AG04450 (cell line): ENCODE data around the gene CHL1. TPM values are rescaled to one million over a fixed set of nuclear protein-coding genes. Genes with fewer than 3 reads are reported as not detected.

Source experiments
- CTCF ChIA-PET: fragments of 300-600, 350-600 bp; formaldehyde crosslinking; extraction: SDS; loops from one replicate; lab custom pipeline; 2022; ENCODE audit warnings: antibody characterized with exemption, inconsistent platforms; lab: Charles Lee
- POLR2A ChIA-PET: fragments of 350-600 bp; formaldehyde crosslinking; extraction: SDS; loops from one replicate; lab custom pipeline; 2021; ENCODE audit warnings: antibody characterized with exemption, inconsistent platforms; lab: Yijun Ruan, JAX
- DNase-seq: peaks from one replicate; pipeline ENCODE4 v3.0.0-alpha.2; 2011; ENCODE audit warnings: low read depth, low spot score
- H3K27ac ChIP-seq: one replicate; pipeline ENCODE4 v1.5.1; 2012; ENCODE audit warnings: low read depth, low read length, control low read depth
- H3K27me3 ChIP-seq: one replicate; pipeline ENCODE4 v1.6.0; 2012; ENCODE audit warnings: low read length; ENCODE audit not compliant: control insufficient read depth, insufficient read depth
- H3K4me3 ChIP-seq: 2 replicates; pipeline ENCODE4 v1.5.1; 2011; ENCODE audit warnings: mild to moderate bottlenecking, low read depth, low read length, control low read depth
- H3K9me3 ChIP-seq: 2 replicates; pipeline ENCODE4 v1.5.1; 2012; ENCODE audit warnings: low read length; ENCODE audit not compliant: control insufficient read depth, insufficient read depth
- CTCF ChIP-seq: IDR thresholded peaks from 2 replicates; pipeline ENCODE4 v1.5.1; 2011; ENCODE audit warnings: low read depth, low read length, control low read depth, inconsistent platforms
- polyA plus RNA-seq: library from polyadenylated mRNA; depleted of rRNA; stranded (reverse); fragments of >200 nt; gene quantifications from 2 replicates; pipeline ENCODE4 v1.2.3, GENCODE V29; 2011
- small RNA-seq: library from RNA; depleted of rRNA; stranded (forward); fragments of <200 nt; gene quantifications from one replicate; pipeline ENCODE3, GENCODE V24; 2012; ENCODE audit warnings: low read depth; ENCODE audit not compliant: insufficient read length

The CHL1 gene
- polyA plus RNA-seq, 1 experiment, result 0.40 TPM

GRCh38 chr3:454986-455385 lies 258.4 kb downstream of the CHL1 start:
- CTCF ChIA-PET, result interaction anchor here (2.0 kb wide), 1 partner anchor 13 kb away, joined by 5 read pairs; no protein-coding TSS in a partner anchor
- no peak for DNase-seq
- Histone ChIP-seq H3K4me3 (no peak overlapping the region), H3K9me3 (no peaks in the 10 kb centered on the region), H3K27ac (no peak overlapping the region), H3K27me3 (no peaks in the 10 kb centered on the region)
- TF ChIP-seq CTCF, result no peak
- POLR2A ChIA-PET, result no interaction called here

- CTCF ChIA-PET, result no interaction called here
- no peak for TF ChIP-seq CTCF
- POLR2A ChIA-PET, result no interaction called here
Measured at GRCh38 chr3:458124-458523, 261.6 kb downstream of the CHL1 start.

GRCh38 chr3:458653-459310 lies 262.2 kb downstream of the CHL1 start:
- no peaks in the 10 kb centered on the region for H3K9me3 ChIP-seq
- H3K27ac ChIP-seq, result no peak overlapping the region
- TF ChIP-seq CTCF, result no peak
- no peaks in the 10 kb centered on the region for H3K27me3 ChIP-seq
- CTCF ChIA-PET, result no interaction called here
- DNase-seq, result no peak
- POLR2A ChIA-PET, result no interaction called here
- no peak overlapping the region for H3K4me3 ChIP-seq

More at GRCh38 chr3:458124-458523, 261.6 kb downstream of the CHL1 start:
- Histone ChIP-seq H3K9me3 (no peaks in the 10 kb centered on the region), H3K27me3 (no peaks in the 10 kb centered on the region), H3K27ac (no peak overlapping the region), H3K4me3 (no peak overlapping the region)
- no peak for DNase-seq

Small RNAs within 50 kb of the gene (small RNA-seq; reads per million reads assigned to genes)
- gene RNU6-1194P, result not detected
